ENCODE data around the gene MAL. TPM values are rescaled to one million over a fixed set of nuclear protein-coding genes. Genes with fewer than 3 reads are reported as not detected.

The MAL gene
- polyA plus RNA-seq, 1 of the 3 experiments (the other 2 are of a cell fraction), result not detected

- Histone ChIP-seq H3K9ac (no peak overlapping the region), H3K4me2 (peak overlapping the region; percentile 88), H3K9me2 (no peaks in the 10 kb centered on the region), H2AFZ (ENCODE audit: low read depth) (peak overlapping the region; percentile 56; the same call in 1 of the 2 replicates), H3F3A (replicated peaks; ENCODE audit: insufficient read depth) (no peaks in the 10 kb centered on the region), H3K79me2 (ENCODE audit: insufficient read depth) (no peaks in the 10 kb centered on the region), H4K20me1 (ENCODE audit: insufficient read depth) (no peaks in the 10 kb centered on the region), H3K4me3 (ENCODE audit: low read depth in 2 of 2, low read length in 1 of 2) (peak overlapping the region; percentile 51 to 76), H3K9me3 (no peaks in the 10 kb centered on the region), H3K36me3 (replicated peaks in 1 of 2; ENCODE audit: control insufficient read depth in 1 of 2, insufficient read depth in 2 of 2, low read length in 1 of 2) (no peaks in the 10 kb centered on the region), H3K4me1 (ENCODE audit: control insufficient read depth in 1 of 2, insufficient read depth in 2 of 2, low read depth in 1 of 2, low read length in 1 of 2) (peaks cover 0 to 7% of the 10 kb centered on the region in 2 experiments; a peak in 1 of 4 replicates), H3K27ac (ENCODE audit: low read depth in 2 of 2, low read length in 1 of 2) (no peak overlapping the region), H3K27me3 (ENCODE audit: insufficient read depth) (peaks cover 70% of the 10 kb centered on the region)
- TF ChIP-seq RAD21 (IDR thresholded peaks at IDR 0.05; ENCODE audit: low read length), result peak; percentile 52
- peak; percentile 81 for TF ChIP-seq CTCF (IDR thresholded peaks at IDR 0.05)
- no peak for TF ChIP-seq NFIC (IDR thresholded peaks at IDR 0.05; ENCODE audit: borderline replicate concordance)
- TF ChIP-seq CHD2 (IDR thresholded peaks at IDR 0.05; ENCODE audit: low read length, partially characterized antibody), result peak; percentile 21
- TF ChIP-seq SMC3 (IDR thresholded peaks at IDR 0.05; ENCODE audit: low read depth, low read length), result peak; percentile 46; the same call in 1 of the 2 replicates
- ChIA-PET CTCF (interaction anchor here (0.5 to 6.8 kb wide), 40 partner anchors 9 to 251 kb away, joined by 3 to 65 read pairs (median 5); partner anchors contain the start of genes MAL, MRPS5 and ZNF2), POLR2A (no interaction called here)
- WGBS (ENCODE audit: low lambda C conversion rate), result 20% methylated on average over 8 of the region's 44 CpGs
- peak; percentile 84 for DNase-seq
These were observed 51.4 kb downstream of the MAL start for GRCh38 chr2:95076705-95077529.

- CTCF ChIA-PET, result interaction anchor here (0.8 to 6.8 kb wide), 15 partner anchors 9 to 221 kb away, joined by 3 to 65 read pairs (median 9); partner anchors contain the start of genes MAL and ZNF2
- Histone ChIP-seq H3K36me3 (replicated peaks in 1 of 2; ENCODE audit: control insufficient read depth in 1 of 2, insufficient read depth in 2 of 2, low read length in 1 of 2) (no peaks in the 10 kb centered on the region), H3K4me2 (no peak overlapping the region), H3K9ac (no peak overlapping the region), H3K9me3 (no peaks in the 10 kb centered on the region), H3K4me1 (ENCODE audit: control insufficient read depth in 1 of 2, insufficient read depth in 2 of 2, low read depth in 1 of 2, low read length in 1 of 2) (peaks cover 0 to 7% of the 10 kb centered on the region in 2 experiments; a peak in 1 of 4 replicates), H3K4me3 (ENCODE audit: low read depth in 2 of 2, low read length in 1 of 2) (peak overlapping the region in 1 of 2 experiments; percentile 76; a peak in 1 of 4 replicates), H3K9me2 (no peaks in the 10 kb centered on the region), H3F3A (replicated peaks; ENCODE audit: insufficient read depth) (no peaks in the 10 kb centered on the region), H4K20me1 (ENCODE audit: insufficient read depth) (no peaks in the 10 kb centered on the region), H3K27me3 (ENCODE audit: insufficient read depth) (peaks cover 64% of the 10 kb centered on the region), H3K79me2 (ENCODE audit: insufficient read depth) (no peaks in the 10 kb centered on the region), H2AFZ (ENCODE audit: low read depth) (no peak overlapping the region), H3K27ac (ENCODE audit: low read depth in 2 of 2, low read length in 1 of 2) (no peak overlapping the region)
- POLR2A ChIA-PET, result no interaction called here
- TF ChIP-seq MAX (IDR thresholded peaks at IDR 0.05; ENCODE audit: low read depth), result no peak
- no peak for TF ChIP-seq USF2 (IDR thresholded peaks at IDR 0.05; ENCODE audit: borderline replicate concordance, low read depth, low read length)
- no peak for TF ChIP-seq ZBTB33 (IDR thresholded peaks at IDR 0.05; ENCODE audit: borderline replicate concordance, low read depth)
- no peak for TF ChIP-seq FOSL2 (IDR thresholded peaks at IDR 0.05; ENCODE audit: borderline replicate concordance, low read depth)
- no peak for TF ChIP-seq NFIC (IDR thresholded peaks at IDR 0.05; ENCODE audit: borderline replicate concordance)
- TF ChIP-seq SIN3A (IDR thresholded peaks at IDR 0.05; ENCODE audit: borderline replicate concordance, low read depth, low read length), result no peak
- TF ChIP-seq FOXJ3 (CRISPR knock-in tag; IDR thresholded peaks at IDR 0.05), result no peak
- TF ChIP-seq RCOR1 (IDR thresholded peaks at IDR 0.05; ENCODE audit: low read length), result no peak
- no peak for TF ChIP-seq EZH2phosphoT487 (IDR thresholded peaks at IDR 0.05; ENCODE audit: borderline replicate concordance, low read depth)
- TF ChIP-seq GABPA (IDR thresholded peaks at IDR 0.05; ENCODE audit: low read depth), result no peak
- no peak for TF ChIP-seq MXI1 (IDR thresholded peaks at IDR 0.05; ENCODE audit: low read depth, low read length)
- no peak for TF ChIP-seq RXRA (IDR thresholded peaks at IDR 0.05; ENCODE audit: borderline replicate concordance, low read depth)
- TF ChIP-seq PBX3 (IDR thresholded peaks at IDR 0.05), result no peak
- TF ChIP-seq GATA2 (CRISPR knock-in tag; IDR thresholded peaks at IDR 0.05), result no peak
- no peak for TF ChIP-seq EP300 (IDR thresholded peaks at IDR 0.05; ENCODE audit: borderline replicate concordance in 1 of 2, low read depth in 1 of 2, low read length in 1 of 2)
- no peak for TF ChIP-seq POLR2AphosphoS5 (IDR thresholded peaks at IDR 0.05; ENCODE audit: low read depth, low read length)
- peak; percentile 10 for DNase-seq
- 22% methylated on average over 3 of the region's 3 CpGs for WGBS (ENCODE audit: low lambda C conversion rate)
These were observed 52.0 kb downstream of the MAL start for GRCh38 chr2:95077530-95077825.

Data from SK-N-SH (cell line).